HG03442 (cell line): ENCODE measurements around the gene PRPF18.
A peak's percentile ranks its signal among the peaks of the same experiment; 100 is the strongest.
"Not testable (repeated sequence)": the region's sequence is repeated elsewhere in the genome, so short reads cannot be mapped to it uniquely, and the experiment has no call there.

Experiments used
- ATAC-seq: cut with Tn5 transposase; IDR thresholded peaks from one replicate; pipeline ENCODE4 v1.9.1; 2021; ENCODE audit warnings: mild to moderate bottlenecking, moderate library complexity; ENCODE audit not compliant: unreplicated experiment

Gene PRPF18

GRCh38 chr10:13586676-13587355 is at the start of gene PRPF18:
Gene PRPF18, plus strand, starts transcription at chr10:13586965. Its CDS starts 122 bp downstream, at chr10:13587087.
- ATAC-seq, result peak; percentile 99

GRCh38 chr10:13537985-13538384 is 48.8 kb upstream of the PRPF18 start:
- ATAC-seq, result not testable (repeated sequence)

GRCh38 chr10:13542533-13542932 is 44.2 kb upstream of the PRPF18 start:
- no peak for ATAC-seq

DNA sequence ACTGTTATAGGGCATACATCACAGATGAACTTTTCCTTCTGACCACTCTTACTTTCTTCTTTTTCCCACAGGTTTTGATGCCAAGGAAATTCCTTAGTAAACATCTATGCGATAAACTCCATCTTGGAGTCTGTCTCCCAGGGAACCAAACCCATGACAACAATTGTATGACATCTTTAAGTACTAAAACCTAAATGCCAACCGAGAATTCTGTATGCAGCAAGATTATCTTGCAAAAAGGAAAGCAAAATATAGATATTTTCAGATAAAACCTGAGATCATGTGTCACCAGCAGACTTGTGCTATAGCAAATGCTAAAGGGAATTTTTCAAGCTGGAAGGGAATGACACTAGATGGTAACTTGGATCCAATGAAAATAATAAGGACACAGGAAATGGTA is 36.0 kb upstream of the PRPF18 start:
- no peak for ATAC-seq

DNA sequence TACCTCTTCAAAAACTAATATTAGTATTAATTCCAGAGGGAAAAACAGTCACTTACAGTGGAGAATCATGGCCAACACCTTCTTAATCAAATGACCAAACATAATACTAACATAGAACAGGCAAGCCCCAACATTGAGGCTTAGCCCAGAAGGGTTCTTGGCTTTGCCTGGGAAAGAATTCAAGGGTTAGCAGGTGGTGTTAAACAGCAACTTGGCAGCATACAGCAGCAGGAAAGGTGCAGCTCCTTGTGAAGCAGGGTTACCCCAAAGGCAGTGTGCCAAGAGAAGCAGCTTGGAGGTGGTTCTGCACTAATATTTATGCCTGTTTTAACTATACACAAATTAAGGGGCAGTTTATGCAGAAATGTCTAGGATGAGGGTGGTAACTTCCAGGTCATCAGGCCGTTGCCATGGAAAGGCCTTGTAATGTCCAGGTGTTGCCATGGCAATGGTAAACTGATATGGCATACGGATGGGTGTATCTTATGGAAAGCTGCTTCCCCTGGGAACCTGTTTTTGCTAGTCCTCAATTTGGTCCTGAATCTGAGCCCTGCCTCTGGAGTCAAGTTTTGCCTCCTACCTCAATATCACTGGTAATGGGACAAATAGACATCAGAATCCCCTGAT is 30.8 kb upstream of the PRPF18 start:
- no peak for ATAC-seq

DNA sequence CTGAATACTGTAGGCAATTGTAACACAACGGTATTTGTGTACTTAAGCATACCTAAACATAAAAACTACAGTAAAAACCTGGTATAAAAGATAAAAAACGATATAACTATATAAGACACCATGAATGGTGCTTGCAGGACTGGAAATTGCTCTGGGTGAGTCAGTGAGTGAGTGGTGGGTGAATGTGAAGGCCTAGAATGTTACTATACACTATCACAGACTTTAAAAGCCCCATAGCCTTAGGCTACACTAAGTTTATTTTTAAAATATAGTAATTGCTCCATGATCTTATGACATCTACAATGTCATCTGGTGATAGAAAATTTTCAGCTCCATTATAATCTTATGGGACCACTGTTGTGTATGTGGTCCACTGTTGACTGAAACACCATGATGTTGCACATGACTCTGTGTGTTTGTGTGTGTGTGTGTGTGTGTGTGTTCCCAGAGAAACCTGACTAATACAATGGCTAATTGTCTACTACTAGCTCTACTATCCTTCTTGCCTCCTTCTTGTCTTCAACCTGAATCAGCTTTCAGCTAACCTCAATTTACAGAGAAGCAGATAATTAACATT is 27.6 kb upstream of the PRPF18 start:
- ATAC-seq, result no peak

- no peak for ATAC-seq
Observed at GRCh38 chr10:13560597-13560996, 26.2 kb upstream of the PRPF18 start.

DNA sequence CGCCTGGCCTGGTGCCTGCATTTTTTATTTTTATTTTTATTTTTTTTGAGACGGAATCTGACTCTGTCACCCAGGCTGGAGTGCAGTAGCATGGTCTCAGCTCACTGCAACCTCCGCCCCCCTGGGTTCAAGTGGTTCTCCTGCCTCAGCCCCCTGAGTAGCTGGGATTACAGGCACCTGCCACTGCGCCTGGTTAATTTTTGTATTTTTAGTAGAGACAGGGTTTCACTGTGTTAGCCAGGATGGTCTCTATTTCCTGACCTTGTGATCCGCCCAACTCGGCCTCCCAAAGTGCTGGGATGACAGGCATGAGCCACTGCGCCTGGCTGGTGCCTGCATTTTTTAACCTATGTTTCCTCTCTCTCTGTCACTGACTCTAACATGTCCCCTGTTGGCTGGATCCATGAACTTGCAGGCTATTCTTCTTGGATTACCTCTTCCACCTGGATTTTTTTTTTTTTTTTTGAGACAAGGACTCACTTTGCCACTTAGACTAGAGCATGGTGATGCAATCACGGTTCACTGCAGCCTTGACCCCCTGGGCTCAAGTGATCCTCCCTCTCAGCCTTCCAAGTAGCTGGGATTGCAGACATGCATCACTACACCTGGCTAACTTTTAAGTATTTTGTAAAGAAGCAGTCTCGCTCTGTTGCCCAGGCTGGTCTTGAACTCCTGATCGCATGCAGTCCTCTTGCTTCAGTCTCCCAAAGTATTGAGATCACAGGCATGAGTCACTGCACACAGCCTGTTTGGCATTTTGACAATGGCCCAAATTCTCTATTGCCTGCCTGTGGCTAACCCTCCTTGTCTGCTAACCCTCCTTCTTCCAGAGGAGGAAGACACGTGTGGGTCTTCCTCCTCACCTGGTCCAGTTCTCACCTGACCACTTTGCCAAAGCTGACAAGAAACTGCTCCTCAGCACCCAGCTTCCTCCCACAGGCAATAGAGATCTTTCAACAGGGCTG is 23.0 kb upstream of the PRPF18 start:
- no peak for ATAC-seq

- ATAC-seq, result no peak
Observed at GRCh38 chr10:13564576-13564975, 22.2 kb upstream of the PRPF18 start.

- no peak for ATAC-seq
Observed at GRCh38 chr10:13567030-13567429, 19.7 kb upstream of the PRPF18 start.

GRCh38 chr10:13571541-13571940 is 15.2 kb upstream of the PRPF18 start:
- no peak for ATAC-seq

- ATAC-seq, result no peak
Observed at GRCh38 chr10:13573960-13574359, 12.8 kb upstream of the PRPF18 start.

DNA sequence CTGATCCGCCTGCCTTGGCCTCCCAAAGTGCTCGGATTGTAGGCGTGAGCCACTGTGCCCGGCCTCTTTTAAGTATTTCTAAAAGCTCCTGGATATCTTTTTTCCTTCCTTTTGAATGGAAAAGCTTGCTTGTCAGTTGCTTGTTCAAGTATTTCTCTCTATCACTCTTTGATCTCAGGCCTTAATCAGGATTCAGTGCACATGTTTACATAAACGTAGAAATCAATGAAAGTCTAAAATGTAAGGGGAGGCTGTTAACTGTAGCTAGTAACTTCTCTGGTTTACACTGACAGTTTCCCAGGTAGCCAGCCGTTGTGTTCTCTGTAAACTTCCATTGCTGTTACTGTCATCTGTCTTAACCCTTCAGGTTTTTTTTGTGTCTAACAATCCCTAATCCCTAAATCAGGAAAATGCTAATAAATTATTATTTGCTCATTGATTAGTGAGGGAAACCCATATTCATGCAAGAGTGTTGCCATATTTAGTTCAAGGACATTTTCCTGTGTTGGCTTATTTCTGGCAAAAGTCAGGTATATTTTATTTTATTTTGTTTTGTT is 1.5 kb upstream of the PRPF18 start:
- ATAC-seq, result no peak

DNA sequence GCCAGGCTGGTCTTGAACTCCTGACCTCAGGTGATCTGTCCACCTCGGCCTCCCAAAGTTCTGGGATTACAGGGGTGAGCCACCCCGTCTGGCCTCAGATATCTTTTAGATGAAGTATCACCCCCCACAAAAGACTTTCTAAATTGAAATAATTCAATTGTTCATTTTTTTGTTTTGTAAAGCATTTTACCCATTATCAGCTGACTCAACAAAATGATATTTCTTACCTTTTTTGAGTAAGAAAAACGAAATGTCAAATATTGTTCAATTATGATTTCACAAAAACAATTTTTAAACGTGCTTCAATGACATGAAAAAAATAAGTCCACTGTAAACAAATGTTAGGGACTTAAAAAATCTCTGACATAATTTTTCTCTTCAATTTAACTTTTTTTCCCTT is 822 bp upstream of the PRPF18 start:
- no peak for ATAC-seq

GRCh38 chr10:13587391-13587790 is 626 bp downstream of the PRPF18 start:
- no peak for ATAC-seq

GRCh38 chr10:13589316-13589715 is 2.6 kb downstream of the PRPF18 start:
- no peak for ATAC-seq

GRCh38 chr10:13590886-13591285 is 4.1 kb downstream of the PRPF18 start:
- no peak for ATAC-seq

DNA sequence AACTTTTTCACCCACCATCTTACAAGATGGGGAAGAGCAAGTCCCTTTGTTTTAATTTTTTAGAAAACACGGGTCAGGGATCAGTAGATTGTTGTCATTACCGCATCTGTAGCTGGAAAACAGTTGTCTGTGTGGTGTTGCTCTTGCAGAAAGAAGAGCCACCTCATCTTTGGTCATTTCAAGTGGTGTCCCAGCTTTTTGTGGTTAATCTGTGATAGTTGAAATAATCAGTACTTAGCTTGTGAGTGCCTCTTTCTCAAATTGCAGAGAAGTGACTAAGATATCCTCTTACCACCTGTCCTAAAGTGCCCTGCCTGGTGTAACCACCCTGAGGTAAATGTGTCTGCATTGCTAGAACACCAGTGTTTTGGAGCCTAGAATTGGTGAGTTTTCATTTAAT is 5.5 kb downstream of the PRPF18 start:
- no peak for ATAC-seq

GRCh38 chr10:13593535-13593934 is 6.8 kb downstream of the PRPF18 start:
- no peak for ATAC-seq

GRCh38 chr10:13594641-13595040 is 7.9 kb downstream of the PRPF18 start:
- ATAC-seq, result no peak

GRCh38 chr10:13597909-13598308 is 11.1 kb downstream of the PRPF18 start:
- ATAC-seq, result no peak
